SK-N-SH (cell line): ENCODE data around the gene NBPF3.

Experiments
- ELF1 ChIP-seq: IDR thresholded peaks from 2 replicates; pipeline ENCODE4 v1.4.0; 2012
- JUND ChIP-seq: IDR thresholded peaks from 2 replicates; pipeline ENCODE4 v1.4.0; 2012

DNA sequence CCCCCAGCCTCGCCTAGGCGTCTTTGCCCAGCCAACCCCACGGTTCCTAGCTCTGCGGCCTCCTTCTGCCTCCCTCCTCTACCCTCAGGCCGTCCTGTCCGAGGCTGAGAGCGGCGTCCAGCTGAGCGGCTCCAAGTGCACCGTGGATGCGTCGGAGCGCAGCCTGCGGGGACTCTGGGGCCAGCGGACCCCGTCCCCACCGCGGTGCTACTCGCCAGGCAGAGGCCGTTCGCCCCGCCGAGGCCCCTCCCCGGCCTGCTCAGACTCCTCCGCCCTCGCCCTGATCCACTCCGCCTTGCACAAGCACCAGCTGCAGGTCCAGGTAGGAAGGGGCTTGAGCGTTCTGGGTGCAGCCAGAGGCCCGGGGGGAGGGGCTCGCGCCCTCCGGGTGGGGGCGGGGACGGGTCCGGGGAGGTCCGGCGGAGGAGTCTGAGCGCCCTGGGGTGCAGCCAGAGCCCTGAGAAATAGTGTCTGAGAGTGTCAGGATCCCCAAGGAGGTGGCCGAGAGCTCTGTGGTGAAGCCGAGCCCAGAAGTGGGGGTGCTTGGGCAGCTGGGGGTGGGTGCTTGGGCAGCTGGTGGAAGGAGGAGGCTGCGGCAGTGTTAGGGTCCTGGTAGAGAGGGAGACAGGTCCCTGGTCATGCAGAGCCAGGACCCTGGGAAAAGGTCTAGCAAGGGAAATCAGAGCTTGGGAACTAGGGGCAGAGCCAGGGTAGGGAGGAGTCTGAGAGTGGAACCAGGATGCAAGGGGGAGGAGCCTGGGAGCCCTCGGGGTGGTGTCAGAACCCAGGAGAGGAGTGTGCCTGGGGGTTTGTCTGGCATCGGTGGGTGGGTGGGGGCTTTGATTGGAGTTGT, 3.2 kb upstream of the NBPF3 start:
- no peak for TF ChIP-seq ELF1
- no peak for TF ChIP-seq JUND
